PC-3 (cell line): ENCODE results near the gene CCDC24.

Source experiments
- EZH2 ChIP-seq: fragments of 300-600 bp; sonication (generic); IDR thresholded peaks from one replicate; pipeline ENCODE4 v1.6.1; 2017; ENCODE audit warnings: antibody characterized with exemption, mild to moderate bottlenecking, low read length; ENCODE audit not compliant: unreplicated experiment
- EZH2phosphoT487 ChIP-seq: fragments of 300-600 bp; sonication (generic); IDR thresholded peaks from 2 replicates; pipeline ENCODE4 v1.6.1; 2018; ENCODE audit warnings: mild to moderate bottlenecking, antibody characterized with exemption, low read length, borderline replicate concordance
- TF ChIP-seq, protein P1 (sequence below): fragments of 300-600 bp; sonication (generic); conservative IDR thresholded peaks from 2 replicates; pipeline ENCODE4 v1.5.1; 2017; ENCODE audit warnings: antibody characterized with exemption, low read depth, mild to moderate bottlenecking, low read length

DNA sequence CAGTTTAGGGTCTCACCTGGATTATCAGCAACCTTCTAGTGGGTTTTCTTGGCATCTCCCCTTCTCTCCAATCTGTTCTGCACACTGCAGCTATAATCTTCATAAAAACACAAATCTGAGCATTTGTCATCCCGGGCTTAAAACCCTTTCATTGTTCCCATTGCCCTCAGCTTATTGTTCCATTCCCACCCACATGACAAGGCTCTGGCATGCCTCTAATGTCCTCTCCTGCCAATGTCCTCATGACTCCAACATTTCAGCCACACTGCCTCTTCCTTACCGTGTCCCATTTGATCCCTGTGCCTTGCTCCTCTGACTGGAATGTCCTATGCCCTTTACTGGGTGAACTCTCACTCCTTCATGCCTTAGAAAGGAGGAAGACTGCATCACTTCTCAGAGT is 29.1 kb upstream of the CCDC24 start:
- TF ChIP-seq EZH2: no peak
- TF ChIP-seq, protein P1, sequence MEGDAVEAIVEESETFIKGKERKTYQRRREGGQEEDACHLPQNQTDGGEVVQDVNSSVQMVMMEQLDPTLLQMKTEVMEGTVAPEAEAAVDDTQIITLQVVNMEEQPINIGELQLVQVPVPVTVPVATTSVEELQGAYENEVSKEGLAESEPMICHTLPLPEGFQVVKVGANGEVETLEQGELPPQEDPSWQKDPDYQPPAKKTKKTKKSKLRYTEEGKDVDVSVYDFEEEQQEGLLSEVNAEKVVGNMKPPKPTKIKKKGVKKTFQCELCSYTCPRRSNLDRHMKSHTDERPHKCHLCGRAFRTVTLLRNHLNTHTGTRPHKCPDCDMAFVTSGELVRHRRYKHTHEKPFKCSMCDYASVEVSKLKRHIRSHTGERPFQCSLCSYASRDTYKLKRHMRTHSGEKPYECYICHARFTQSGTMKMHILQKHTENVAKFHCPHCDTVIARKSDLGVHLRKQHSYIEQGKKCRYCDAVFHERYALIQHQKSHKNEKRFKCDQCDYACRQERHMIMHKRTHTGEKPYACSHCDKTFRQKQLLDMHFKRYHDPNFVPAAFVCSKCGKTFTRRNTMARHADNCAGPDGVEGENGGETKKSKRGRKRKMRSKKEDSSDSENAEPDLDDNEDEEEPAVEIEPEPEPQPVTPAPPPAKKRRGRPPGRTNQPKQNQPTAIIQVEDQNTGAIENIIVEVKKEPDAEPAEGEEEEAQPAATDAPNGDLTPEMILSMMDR: no peak
- no peak for TF ChIP-seq EZH2phosphoT487
